ENCODE data around the gene GPR161. TPM values are rescaled to one million over a fixed set of nuclear protein-coding genes. Genes with fewer than 3 reads are reported as not detected.

GPR161 gene
- total and polyA plus RNA-seq, 2 experiments from 2014 or later: 11.8 to 14.2 TPM

DNA sequence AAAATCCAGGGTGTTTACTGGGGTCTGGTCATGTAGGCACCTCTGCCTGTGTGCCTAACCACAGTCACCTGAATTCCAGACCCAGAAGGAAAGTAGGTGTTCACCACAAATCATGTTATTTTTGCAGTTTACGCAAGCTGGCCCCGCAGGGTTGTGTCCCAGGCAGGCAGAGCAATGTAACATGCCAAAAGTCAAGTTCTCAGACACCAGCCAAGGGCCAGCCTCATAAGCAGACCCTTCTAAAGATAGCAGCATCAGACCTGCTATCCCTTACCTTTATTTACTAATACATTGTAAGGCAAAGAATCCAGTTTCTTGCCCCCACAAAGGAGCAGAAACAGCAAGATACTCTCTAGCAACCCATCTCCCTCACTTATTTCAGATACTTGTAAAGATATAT, 83.0 kb downstream of the GPR161 start:
- Histone ChIP-seq H3K9ac (no peak overlapping the region), H3K4me1 (ENCODE audit: insufficient read depth) (0 out of 2 replicates have a peak, but pooled peaks cover 4% of the 10 kb centered on the region), H4K20me1 (ENCODE audit: insufficient read depth) (no peaks in the 10 kb centered on the region), H3K27me3 (replicated peaks; ENCODE audit: insufficient read depth) (no peaks in the 10 kb centered on the region), H3K79me2 (ENCODE audit: insufficient read depth) (peaks cover 21% of the 10 kb centered on the region), H3K9me2 (ENCODE audit: insufficient read depth) (no peaks in the 10 kb centered on the region), H2AFZ (no peak overlapping the region), H3K9me3 (ENCODE audit: low read depth) (no peaks in the 10 kb centered on the region), H3F3A (ENCODE audit: insufficient read depth) (peaks cover 10% of the 10 kb centered on the region; the same call in 1 of the 2 replicates), H3K4me2 (ENCODE audit: unreplicated experiment) (no peak overlapping the region), H3K36me3 (ENCODE audit: low read depth) (peaks cover 13% of the 10 kb centered on the region), H3K4me3 (no peak overlapping the region), H3K27ac (no peak overlapping the region)
- no peak for TF ChIP-seq EZH2phosphoT487 (IDR thresholded peaks at IDR 0.05; ENCODE audit: insufficient read depth, low read depth)
- TF ChIP-seq EZH2 (IDR thresholded peaks at IDR 0.05; ENCODE audit: insufficient read depth, poor library complexity, severe bottlenecking): no peak
- DNase-seq: no peak
- in situ Hi-C loops (cut with MboI): no loop called here
- 85 to 95% methylated on average over 2 of the region's 2 CpGs for WGBS, 2 experiments (ENCODE audit: low coverage in 1 of 2, low lambda C conversion rate in 2 of 2, missing lambda C conversion rate in 2 of 2)

DNA sequence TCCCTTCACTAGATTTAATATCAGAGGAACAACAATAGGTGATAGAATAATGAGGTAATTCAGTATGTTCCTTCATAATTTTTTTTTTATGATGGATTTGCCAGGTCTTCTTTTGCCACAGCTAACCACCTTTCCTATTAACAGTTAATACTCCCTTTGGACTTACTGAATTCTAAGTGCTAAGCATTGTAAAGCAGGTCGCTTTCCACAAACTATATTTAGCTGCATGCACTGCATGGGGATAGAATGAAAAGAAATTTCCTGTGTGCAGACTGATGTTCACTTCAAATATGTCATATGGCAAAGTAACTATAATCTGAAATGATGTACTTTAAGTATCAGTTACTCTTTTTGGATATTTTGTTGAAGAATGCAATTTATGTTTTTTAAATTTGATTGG, 85.8 kb downstream of the GPR161 start:
- no peak for DNase-seq
- TF ChIP-seq EZH2 (IDR thresholded peaks at IDR 0.05; ENCODE audit: insufficient read depth, poor library complexity, severe bottlenecking) (no peak), EZH2phosphoT487 (IDR thresholded peaks at IDR 0.05; ENCODE audit: insufficient read depth, low read depth) (no peak)
- Histone ChIP-seq H3K4me3 (no peak overlapping the region), H3K79me2 (ENCODE audit: insufficient read depth) (peaks cover 7% of the 10 kb centered on the region), H3K4me1 (ENCODE audit: insufficient read depth) (no peaks in the 10 kb centered on the region), H3K4me2 (ENCODE audit: unreplicated experiment) (no peak overlapping the region), H3K9ac (no peak overlapping the region), H3K36me3 (ENCODE audit: low read depth) (peaks cover 27% of the 10 kb centered on the region), H2AFZ (no peak overlapping the region), H4K20me1 (ENCODE audit: insufficient read depth) (no peaks in the 10 kb centered on the region), H3K27me3 (replicated peaks; ENCODE audit: insufficient read depth) (no peaks in the 10 kb centered on the region), H3F3A (ENCODE audit: insufficient read depth) (peaks cover 4% of the 10 kb centered on the region), H3K9me2 (ENCODE audit: insufficient read depth) (no peaks in the 10 kb centered on the region), H3K9me3 (ENCODE audit: low read depth) (no peaks in the 10 kb centered on the region), H3K27ac (no peak overlapping the region)
- in situ Hi-C loops (cut with MboI): no loop called here
- WGBS, 2 experiments (ENCODE audit: low coverage in 1 of 2, low lambda C conversion rate in 2 of 2, missing lambda C conversion rate in 2 of 2): 90 to 93% methylated on average over 1 of the region's 1 CpG

DNA sequence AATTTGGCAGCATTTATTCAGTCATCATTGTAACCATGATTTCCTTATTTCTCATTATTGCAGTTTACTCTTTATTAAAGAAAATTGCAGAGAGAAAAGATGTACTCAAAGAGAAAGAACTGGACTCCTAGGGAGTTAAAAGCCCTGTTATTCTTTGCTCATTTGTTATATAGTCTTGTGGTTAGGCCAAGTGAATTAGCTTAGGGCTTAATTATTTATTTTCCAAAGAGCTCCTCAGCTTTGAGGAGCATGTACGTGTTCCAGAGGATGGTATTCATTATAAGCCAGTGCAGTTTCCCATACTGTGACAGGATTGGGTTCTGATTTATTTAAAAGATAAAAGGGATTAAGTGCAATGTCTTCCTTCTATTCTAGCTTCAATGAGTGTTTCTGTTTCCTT, 86.4 kb downstream of the GPR161 start:
- 40 to 45% methylated on average over 1 of the region's 1 CpG for WGBS, 2 experiments (ENCODE audit: low coverage in 1 of 2, low lambda C conversion rate in 2 of 2, missing lambda C conversion rate in 2 of 2)
- H3K27me3 ChIP-seq (replicated peaks; ENCODE audit: insufficient read depth): no peaks in the 10 kb centered on the region
- no peak overlapping the region for H2AFZ ChIP-seq
- no peaks in the 10 kb centered on the region for H3K4me1 ChIP-seq (ENCODE audit: insufficient read depth)
- peaks cover 4% of the 10 kb centered on the region for H3F3A ChIP-seq (ENCODE audit: insufficient read depth)
- H3K9me2 ChIP-seq (ENCODE audit: insufficient read depth): no peaks in the 10 kb centered on the region
- H3K27ac ChIP-seq: no peak overlapping the region
- no peaks in the 10 kb centered on the region for H4K20me1 ChIP-seq (ENCODE audit: insufficient read depth)
- H3K4me2 ChIP-seq (ENCODE audit: unreplicated experiment): no peak overlapping the region
- peaks cover 33% of the 10 kb centered on the region for H3K36me3 ChIP-seq (ENCODE audit: low read depth)
- in situ Hi-C loops (cut with MboI): no loop called here
- H3K4me3 ChIP-seq: no peak overlapping the region
- H3K9me3 ChIP-seq (ENCODE audit: low read depth): no peaks in the 10 kb centered on the region
- no peak for DNase-seq
- H3K9ac ChIP-seq: no peak overlapping the region
- peaks cover 7% of the 10 kb centered on the region for H3K79me2 ChIP-seq (ENCODE audit: insufficient read depth)
- TF ChIP-seq EZH2 (IDR thresholded peaks at IDR 0.05; ENCODE audit: insufficient read depth, poor library complexity, severe bottlenecking): no peak

DNA sequence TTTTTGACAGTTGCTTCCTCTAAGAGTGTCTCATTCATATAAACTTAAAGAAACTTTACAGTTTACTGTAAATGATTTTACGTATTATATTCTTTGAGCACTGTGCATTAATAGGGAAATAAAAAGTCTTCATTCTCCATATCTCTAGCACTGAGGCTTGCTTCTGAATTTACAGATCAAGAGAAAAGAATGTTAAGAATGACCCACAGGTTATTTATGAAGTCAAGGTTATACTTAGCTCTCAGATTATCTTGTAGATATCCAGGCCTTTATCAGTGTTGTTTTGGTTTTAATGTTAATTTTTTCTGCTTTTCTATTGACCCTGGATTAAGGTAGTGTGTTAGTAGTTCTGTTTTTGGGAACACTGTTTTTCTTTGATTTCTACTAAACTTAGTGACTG, 91.4 kb downstream of the GPR161 start:
- H3K27ac ChIP-seq: no peak overlapping the region
- no peaks in the 10 kb centered on the region for H3K27me3 ChIP-seq (replicated peaks; ENCODE audit: insufficient read depth)
- H2AFZ ChIP-seq: no peak overlapping the region
- peaks cover 15% of the 10 kb centered on the region for H3K79me2 ChIP-seq (ENCODE audit: insufficient read depth)
- no peaks in the 10 kb centered on the region for H4K20me1 ChIP-seq (ENCODE audit: insufficient read depth)
- peaks cover 4% of the 10 kb centered on the region for H3F3A ChIP-seq (ENCODE audit: insufficient read depth)
- no peaks in the 10 kb centered on the region for H3K4me1 ChIP-seq (ENCODE audit: insufficient read depth)
- no peak for TF ChIP-seq EZH2 (IDR thresholded peaks at IDR 0.05; ENCODE audit: insufficient read depth, poor library complexity, severe bottlenecking)
- no peak for TF ChIP-seq EZH2phosphoT487 (IDR thresholded peaks at IDR 0.05; ENCODE audit: insufficient read depth, low read depth)
- H3K9me3 ChIP-seq (ENCODE audit: low read depth): no peaks in the 10 kb centered on the region
- no peak overlapping the region for H3K4me3 ChIP-seq
- in situ Hi-C loops (cut with MboI): no loop called here
- no peaks in the 10 kb centered on the region for H3K9me2 ChIP-seq (ENCODE audit: insufficient read depth)
- H3K4me2 ChIP-seq (ENCODE audit: unreplicated experiment): no peak overlapping the region
- peaks cover 64% of the 10 kb centered on the region for H3K36me3 ChIP-seq (ENCODE audit: low read depth)
- WGBS, 2 experiments (ENCODE audit: low coverage in 1 of 2, low lambda C conversion rate in 2 of 2, missing lambda C conversion rate in 2 of 2): 93 to 100% methylated on average over 1 of the region's 1 CpG
- DNase-seq: no peak
- no peak overlapping the region for H3K9ac ChIP-seq

DNA sequence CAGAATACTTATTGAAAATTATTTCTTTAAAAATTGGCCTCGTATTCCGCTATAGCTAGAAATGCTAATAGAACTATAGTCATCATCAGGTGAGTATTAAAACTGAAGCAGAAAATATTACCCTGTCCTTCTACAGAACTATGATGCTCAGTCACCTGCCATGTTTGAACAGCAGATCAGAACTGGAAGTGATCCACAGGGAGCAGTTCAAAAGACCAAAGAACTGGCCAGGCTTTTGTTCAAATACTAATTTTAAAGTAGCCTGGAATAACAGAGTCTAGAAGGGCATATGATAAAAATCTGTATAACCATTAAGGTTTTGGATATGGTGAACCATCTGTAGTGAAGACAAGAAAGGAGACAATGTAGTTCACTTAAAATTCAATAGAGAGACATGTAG, 94.4 kb downstream of the GPR161 start:
- H4K20me1 ChIP-seq (ENCODE audit: insufficient read depth): no peaks in the 10 kb centered on the region
- no peaks in the 10 kb centered on the region for H3K27me3 ChIP-seq (replicated peaks; ENCODE audit: insufficient read depth)
- no peaks in the 10 kb centered on the region for H3K9me2 ChIP-seq (ENCODE audit: insufficient read depth)
- in situ Hi-C loops (cut with MboI): no loop called here
- H3K4me1 ChIP-seq (ENCODE audit: insufficient read depth): no peaks in the 10 kb centered on the region
- peaks cover 58% of the 10 kb centered on the region for H3K36me3 ChIP-seq (ENCODE audit: low read depth)
- H3K4me3 ChIP-seq: no peak overlapping the region
- H3K9ac ChIP-seq: no peak overlapping the region
- TF ChIP-seq EZH2 (IDR thresholded peaks at IDR 0.05; ENCODE audit: insufficient read depth, poor library complexity, severe bottlenecking) (no peak), EZH2phosphoT487 (IDR thresholded peaks at IDR 0.05; ENCODE audit: insufficient read depth, low read depth) (no peak)
- H3K4me2 ChIP-seq (ENCODE audit: unreplicated experiment): no peak overlapping the region
- no peak overlapping the region for H3K27ac ChIP-seq
- H2AFZ ChIP-seq: no peak overlapping the region
- H3K9me3 ChIP-seq (ENCODE audit: low read depth): no peaks in the 10 kb centered on the region
- peaks cover 4% of the 10 kb centered on the region; the same call in 1 of the 2 replicates for H3F3A ChIP-seq (ENCODE audit: insufficient read depth)
- H3K79me2 ChIP-seq (ENCODE audit: insufficient read depth): peaks cover 15% of the 10 kb centered on the region
- DNase-seq: no peak
- WGBS, 2 experiments (ENCODE audit: low coverage in 1 of 2, low lambda C conversion rate in 2 of 2, missing lambda C conversion rate in 2 of 2): 98% methylated on average over 2 of the region's 2 CpGs
